ENCODE data around the gene CHODL.
A peak's percentile ranks its signal among the peaks of the same experiment; 100 is the strongest.

The CHODL gene

GRCh38 chr21:18249672-18250071 lies 5.0 kb downstream of the CHODL start:
- no peak overlapping the region for H3K9ac ChIP-seq
- H3K36me3 ChIP-seq, result no peaks in the 10 kb centered on the region
- no peak overlapping the region for H3K4me3 ChIP-seq
- no peak for TF ChIP-seq Cebpa-rat (IDR thresholded peaks at IDR 0.05)
- H3K9me3 ChIP-seq (replicated peaks in 1 of 11), result peaks cover 0 to 12% (median 10%) of the 10 kb centered on the region in 11 experiments; a peak in 19 of 22 replicates
- no peak overlapping the region for H3K27ac ChIP-seq
- H4K20me1 ChIP-seq, result no peaks in the 10 kb centered on the region
- H3K27me3 ChIP-seq, result no peaks in the 10 kb centered on the region
- H3K4me1 ChIP-seq, result no peaks in the 10 kb centered on the region
- no peak overlapping the region for H3K4me2 ChIP-seq

- H3K4me3 ChIP-seq, result no peak overlapping the region
- H3K4me2 ChIP-seq, result no peak overlapping the region
- TF ChIP-seq Cebpa-rat (IDR thresholded peaks at IDR 0.05), result no peak
- no peaks in the 10 kb centered on the region for H4K20me1 ChIP-seq
- no peak overlapping the region for H3K9ac ChIP-seq
- H3K9me3 ChIP-seq (replicated peaks in 1 of 11), result no peaks in the 10 kb centered on the region
- H3K27ac ChIP-seq, result no peak overlapping the region
- no peaks in the 10 kb centered on the region for H3K4me1 ChIP-seq
- H3K36me3 ChIP-seq, result no peaks in the 10 kb centered on the region
- H3K27me3 ChIP-seq, result no peaks in the 10 kb centered on the region
Observed at GRCh38 chr21:18251065-18251464, 6.4 kb downstream of the CHODL start.

GRCh38 chr21:18252256-18252655 lies 7.6 kb downstream of the CHODL start:
- Histone ChIP-seq H3K4me3 (no peak overlapping the region), H3K36me3 (no peaks in the 10 kb centered on the region), H3K4me1 (no peaks in the 10 kb centered on the region), H3K27me3 (no peaks in the 10 kb centered on the region), H3K9ac (no peak overlapping the region), H3K9me3 (replicated peaks in 1 of 11) (no peaks in the 10 kb centered on the region), H3K4me2 (no peak overlapping the region), H4K20me1 (no peaks in the 10 kb centered on the region), H3K27ac (no peak overlapping the region)
- no peak for TF ChIP-seq Cebpa-rat (IDR thresholded peaks at IDR 0.05)

- H3K36me3 ChIP-seq, result no peaks in the 10 kb centered on the region
- peak in 3 of 11 experiments; percentile 8 to 27 (median 9); a peak in 1 of 22 replicates for TF ChIP-seq Cebpa-rat (IDR thresholded peaks at IDR 0.05)
- H4K20me1 ChIP-seq, result no peaks in the 10 kb centered on the region
- no peak overlapping the region for H3K4me2 ChIP-seq
- H3K9ac ChIP-seq, result no peak overlapping the region
- no peaks in the 10 kb centered on the region for H3K27me3 ChIP-seq
- H3K4me3 ChIP-seq, result no peak overlapping the region
- no peaks in the 10 kb centered on the region for H3K9me3 ChIP-seq (replicated peaks in 1 of 11)
- H3K27ac ChIP-seq, result no peak overlapping the region
- H3K4me1 ChIP-seq, result no peaks in the 10 kb centered on the region
Observed at GRCh38 chr21:18252680-18253079, 8.0 kb downstream of the CHODL start.

GRCh38 chr21:18253221-18253620 lies 8.6 kb downstream of the CHODL start:
- Histone ChIP-seq H3K4me1 (no peaks in the 10 kb centered on the region), H3K4me3 (no peak overlapping the region), H3K27ac (no peak overlapping the region), H4K20me1 (no peaks in the 10 kb centered on the region), H3K27me3 (no peaks in the 10 kb centered on the region), H3K36me3 (no peaks in the 10 kb centered on the region), H3K9me3 (replicated peaks in 1 of 11) (no peaks in the 10 kb centered on the region), H3K9ac (no peak overlapping the region), H3K4me2 (no peak overlapping the region)
- no peak for TF ChIP-seq Cebpa-rat (IDR thresholded peaks at IDR 0.05)

GRCh38 chr21:18253799-18254198 lies 9.2 kb downstream of the CHODL start:
- H3K36me3 ChIP-seq, result no peaks in the 10 kb centered on the region
- H3K9me3 ChIP-seq (replicated peaks in 1 of 11), result no peaks in the 10 kb centered on the region
- H3K4me1 ChIP-seq, result no peaks in the 10 kb centered on the region
- H4K20me1 ChIP-seq, result no peaks in the 10 kb centered on the region
- no peak overlapping the region for H3K27ac ChIP-seq
- H3K27me3 ChIP-seq, result no peaks in the 10 kb centered on the region
- no peak overlapping the region for H3K4me2 ChIP-seq
- no peak overlapping the region for H3K4me3 ChIP-seq
- TF ChIP-seq Cebpa-rat (IDR thresholded peaks at IDR 0.05), result no peak
- H3K9ac ChIP-seq, result no peak overlapping the region

- Histone ChIP-seq H3K36me3 (no peaks in the 10 kb centered on the region), H3K4me3 (no peak overlapping the region), H4K20me1 (no peaks in the 10 kb centered on the region), H3K4me1 (no peaks in the 10 kb centered on the region), H3K4me2 (no peak overlapping the region), H3K9ac (no peak overlapping the region), H3K27me3 (no peaks in the 10 kb centered on the region), H3K9me3 (replicated peaks in 1 of 11) (no peaks in the 10 kb centered on the region), H3K27ac (no peak overlapping the region)
- TF ChIP-seq Cebpa-rat (IDR thresholded peaks at IDR 0.05), result no peak
Observed at GRCh38 chr21:18265944-18266343, 21.3 kb downstream of the CHODL start.

GRCh38 chr21:18267496-18267895 lies 22.9 kb downstream of the CHODL start:
- no peak overlapping the region for H3K4me2 ChIP-seq
- H3K9ac ChIP-seq, result no peak overlapping the region
- no peak for TF ChIP-seq Cebpa-rat (IDR thresholded peaks at IDR 0.05)
- H4K20me1 ChIP-seq, result no peaks in the 10 kb centered on the region
- H3K4me3 ChIP-seq, result no peak overlapping the region
- no peaks in the 10 kb centered on the region for H3K27me3 ChIP-seq
- no peak overlapping the region for H3K27ac ChIP-seq
- no peaks in the 10 kb centered on the region for H3K4me1 ChIP-seq
- no peaks in the 10 kb centered on the region for H3K9me3 ChIP-seq (replicated peaks in 1 of 11)
- H3K36me3 ChIP-seq, result no peaks in the 10 kb centered on the region

- H3K4me2 ChIP-seq, result no peak overlapping the region
Observed at GRCh38 chr21:18268906-18269305, 24.3 kb downstream of the CHODL start.

GRCh38 chr21:18269856-18270255 lies 25.2 kb downstream of the CHODL start:
- Histone ChIP-seq H3K9me3 (replicated peaks in 1 of 11) (no peaks in the 10 kb centered on the region), H3K4me3 (no peak overlapping the region), H3K27me3 (no peaks in the 10 kb centered on the region), H3K27ac (no peak overlapping the region), H3K4me2 (no peak overlapping the region), H3K4me1 (no peaks in the 10 kb centered on the region), H3K36me3 (no peaks in the 10 kb centered on the region), H3K9ac (no peak overlapping the region), H4K20me1 (no peaks in the 10 kb centered on the region)
- no peak for TF ChIP-seq Cebpa-rat (IDR thresholded peaks at IDR 0.05)

More at GRCh38 chr21:18268906-18269305, 24.3 kb downstream of the CHODL start:
- no peak overlapping the region for H3K27ac ChIP-seq
- H3K9me3 ChIP-seq (replicated peaks in 1 of 11), result no peaks in the 10 kb centered on the region
- no peaks in the 10 kb centered on the region for H3K27me3 ChIP-seq
- H4K20me1 ChIP-seq, result no peaks in the 10 kb centered on the region
- TF ChIP-seq Cebpa-rat (IDR thresholded peaks at IDR 0.05), result no peak
- no peaks in the 10 kb centered on the region for H3K4me1 ChIP-seq
- H3K36me3 ChIP-seq, result no peaks in the 10 kb centered on the region
- H3K9ac ChIP-seq, result no peak overlapping the region
- no peak overlapping the region for H3K4me3 ChIP-seq

GRCh38 chr21:18273400-18273799 lies 28.8 kb downstream of the CHODL start:
- Histone ChIP-seq H3K9ac (no peak overlapping the region), H3K27me3 (no peaks in the 10 kb centered on the region), H3K36me3 (no peaks in the 10 kb centered on the region), H3K4me3 (no peak overlapping the region), H3K4me2 (no peak overlapping the region), H3K4me1 (no peaks in the 10 kb centered on the region), H3K27ac (no peak overlapping the region), H3K9me3 (replicated peaks in 1 of 11) (no peaks in the 10 kb centered on the region), H4K20me1 (no peaks in the 10 kb centered on the region)
- TF ChIP-seq Cebpa-rat (IDR thresholded peaks at IDR 0.05), result no peak
